Smooth muscle cell (in vitro differentiated cells): ENCODE results near the gene LTBP4. TPM values are rescaled to one million over a fixed set of nuclear protein-coding genes. Genes with fewer than 3 reads are reported as not detected.

Experiments used
- DNase-seq: peaks from one replicate; lab custom pipeline; 2025; ENCODE audit not compliant: unreplicated experiment; lab: John Stamatoyannopoulos, UW
- H2AFZ ChIP-seq: fragments of 200-600 bp; sonication (generic); 2 replicates; pipeline ENCODE4 v1.6.0; 2016; ENCODE audit warnings: antibody characterized with exemption, low read depth, mild to moderate bottlenecking
- H3F3A ChIP-seq: fragments of 200-600 bp; sonication (generic); 2 replicates; pipeline ENCODE4 v1.6.0; 2017; ENCODE audit warnings: antibody characterized with exemption, low read depth
- H3K27ac ChIP-seq: fragments of 200-600 bp; sonication (generic); 2 replicates; pipeline ENCODE4 v1.5.1; 2016; ENCODE audit warnings: low read depth, mild to moderate bottlenecking
- H3K27me3 ChIP-seq: fragments of 200-600 bp; sonication (generic); 2 replicates; pipeline ENCODE4 v1.6.1; 2016; ENCODE audit warnings: low read depth, mild to moderate bottlenecking
- H3K36me3 ChIP-seq: fragments of 200-600 bp; sonication (generic); 2 replicates; pipeline ENCODE4 v1.5.1; 2016; ENCODE audit warnings: low read depth
- H3K4me1 ChIP-seq: fragments of 200-600 bp; sonication (generic); 2 replicates; pipeline ENCODE4 v1.5.1; 2016; ENCODE audit warnings: low read depth
- H3K4me2 ChIP-seq: fragments of 200-600 bp; sonication (generic); 2 replicates; pipeline ENCODE4 v1.6.0; 2016; ENCODE audit warnings: mild to moderate bottlenecking
- H3K4me3 ChIP-seq: fragments of 200-600 bp; sonication (generic); 2 replicates; pipeline ENCODE4 v1.5.1; 2016; ENCODE audit warnings: mild to moderate bottlenecking
- H3K79me2 ChIP-seq: fragments of 200-600 bp; sonication (generic); 2 replicates; pipeline ENCODE4 v1.6.0; 2016; ENCODE audit warnings: low read depth, mild to moderate bottlenecking
- H3K9ac ChIP-seq: fragments of 200-600 bp; sonication (generic); 2 replicates; pipeline ENCODE4 v1.6.0; 2016; ENCODE audit warnings: low read depth
- H3K9me3 ChIP-seq: fragments of 200-600 bp; sonication (generic); replicated peaks from 2 replicates; pipeline ENCODE4 v1.5.1; 2016; ENCODE audit warnings: low read depth
- H4K20me1 ChIP-seq: fragments of 200-600 bp; sonication (generic); 2 replicates; pipeline ENCODE4 v1.6.0; 2016; ENCODE audit warnings: low read depth
- CTCF ChIP-seq: fragments of 200-600 bp; sonication (generic); IDR thresholded peaks from 2 replicates; pipeline ENCODE4 v1.5.1; 2017; ENCODE audit warnings: borderline replicate concordance, mild to moderate bottlenecking, antibody characterized with exemption; ENCODE audit not compliant: insufficient read depth, poor library complexity, severe bottlenecking
- WGBS: methylation state at CpG from one replicate; pipeline ENCODE4 v1.1.7; 2016; ENCODE audit warnings: low lambda C conversion rate; 5-methylcytosine and 5-hydroxymethylcytosine counted together
- polyA plus RNA-seq: library from polyadenylated mRNA; unstranded; fragments of >200 nt; fragmentation: Nextera tagmentation; extraction: Ambion mirVana; gene quantifications from 2 replicates; pipeline ENCODE4 v1.2.1, GENCODE V29; 2016
- total RNA-seq: library from RNA; depleted of rRNA; stranded (reverse); fragments of >200 nt; gene quantifications from 2 replicates; pipeline ENCODE4 v1.2.3, GENCODE V29; 2014

Gene LTBP4
- total and polyA plus RNA-seq, 2 experiments from 2014 or later, result 38.5 to 188 TPM

- DNase-seq, result no peak
- H3K9ac ChIP-seq, result no peak overlapping the region
- peaks cover 20% of the 10 kb centered on the region for H3F3A ChIP-seq
- TF ChIP-seq CTCF, result no peak
- H3K36me3 ChIP-seq, result no peaks in the 10 kb centered on the region
- 92% methylated on average over 4 of the region's 4 CpGs for WGBS
- no peaks in the 10 kb centered on the region for H4K20me1 ChIP-seq
- H3K79me2 ChIP-seq, result no peaks in the 10 kb centered on the region
- no peak overlapping the region for H2AFZ ChIP-seq
- H3K27me3 ChIP-seq, result no peaks in the 10 kb centered on the region
- no peak overlapping the region for H3K27ac ChIP-seq
- peak overlapping the region; percentile 81 for H3K4me2 ChIP-seq
- H3K4me3 ChIP-seq, result peak overlapping the region; percentile 46
- peaks cover 25% of the 10 kb centered on the region for H3K4me1 ChIP-seq
- no peaks in the 10 kb centered on the region for H3K9me3 ChIP-seq
Observed at GRCh38 chr19:40608957-40609356, 7.8 kb downstream of the LTBP4 start.

DNA sequence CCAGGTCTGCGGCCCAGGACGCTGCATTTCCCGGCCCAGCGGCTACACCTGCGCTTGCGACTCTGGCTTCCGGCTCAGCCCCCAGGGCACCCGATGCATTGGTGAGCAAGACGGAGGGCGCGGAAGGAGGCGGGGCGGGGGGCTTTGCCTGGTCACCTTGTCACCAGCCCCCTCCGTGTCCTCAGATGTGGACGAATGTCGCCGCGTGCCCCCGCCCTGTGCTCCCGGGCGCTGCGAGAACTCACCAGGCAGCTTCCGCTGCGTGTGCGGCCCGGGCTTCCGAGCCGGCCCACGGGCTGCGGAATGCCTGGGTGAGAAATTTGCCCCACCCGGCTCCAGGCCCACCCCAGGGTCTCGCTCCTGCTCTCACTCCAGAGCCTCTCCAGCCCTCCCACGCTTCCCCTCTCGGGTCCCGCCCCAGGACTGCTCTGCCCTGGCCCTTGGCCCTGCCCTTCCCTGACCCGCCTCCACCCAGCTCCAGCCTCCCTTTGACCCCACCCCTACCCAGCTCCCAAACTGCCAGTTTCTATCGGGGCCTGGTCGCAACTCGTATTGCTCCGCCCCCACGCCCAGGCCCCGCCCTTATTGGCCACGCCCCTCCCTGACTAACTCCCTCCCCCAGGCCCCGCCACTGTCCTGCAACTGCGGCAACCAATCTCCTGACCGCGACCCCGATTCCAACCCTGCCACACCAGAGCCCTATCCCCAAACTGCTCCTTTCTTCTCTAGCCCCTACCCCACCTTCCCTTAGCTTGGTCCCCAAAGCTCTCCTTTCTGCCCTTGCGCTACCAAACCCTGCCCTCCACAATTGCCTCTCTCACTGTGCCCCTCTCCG lies 8.6 kb downstream of the LTBP4 start:
- Histone ChIP-seq H3F3A (peaks cover 13% of the 10 kb centered on the region), H3K36me3 (no peaks in the 10 kb centered on the region), H3K4me1 (peaks cover 25% of the 10 kb centered on the region), H4K20me1 (no peaks in the 10 kb centered on the region), H3K27me3 (no peaks in the 10 kb centered on the region), H3K9me3 (no peaks in the 10 kb centered on the region), H3K4me3 (peak overlapping the region; percentile 46), H3K27ac (no peak overlapping the region), H3K79me2 (no peaks in the 10 kb centered on the region), H3K4me2 (peak overlapping the region; percentile 81), H2AFZ (no peak overlapping the region), H3K9ac (no peak overlapping the region)
- WGBS, result 3% methylated on average over 37 of the region's 50 CpGs
- DNase-seq, result peak; percentile 79
- no peak for TF ChIP-seq CTCF

DNA sequence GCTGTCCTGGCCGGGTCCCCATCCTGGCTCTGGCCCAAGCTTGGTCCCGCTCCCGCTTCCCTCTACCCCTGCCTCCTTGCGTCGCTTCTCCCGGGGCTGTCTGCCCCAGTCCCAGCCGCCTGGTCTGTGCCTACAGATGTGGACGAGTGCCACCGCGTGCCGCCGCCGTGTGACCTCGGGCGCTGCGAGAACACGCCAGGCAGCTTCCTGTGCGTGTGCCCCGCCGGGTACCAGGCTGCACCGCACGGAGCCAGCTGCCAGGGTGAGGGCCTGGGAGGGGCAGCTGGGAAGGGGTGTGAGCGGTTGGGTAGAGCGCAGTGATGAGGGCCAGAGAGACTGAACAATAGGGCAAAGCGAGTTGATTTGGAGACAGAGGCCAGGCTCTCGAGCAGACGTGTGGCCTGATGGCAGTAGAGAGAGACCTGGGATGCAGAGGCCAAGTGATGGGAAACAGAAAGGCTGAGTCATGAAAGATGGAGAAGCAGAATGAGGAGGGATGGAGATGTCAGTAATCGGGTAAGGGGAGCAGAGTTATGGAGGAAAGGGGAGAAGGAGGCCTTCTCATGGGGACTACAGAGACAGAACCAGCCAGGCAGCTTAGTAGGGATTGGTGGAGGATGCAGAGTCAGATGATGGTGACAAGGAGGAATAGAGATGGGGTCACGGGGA lies 9.4 kb downstream of the LTBP4 start:
- no peaks in the 10 kb centered on the region for H3K79me2 ChIP-seq
- WGBS, result 53% methylated on average over 29 of the region's 29 CpGs
- H3F3A ChIP-seq, result peaks cover 8% of the 10 kb centered on the region
- H3K4me3 ChIP-seq, result peak overlapping the region; percentile 8
- peak overlapping the region; percentile 81 for H3K4me2 ChIP-seq
- H3K9me3 ChIP-seq, result no peaks in the 10 kb centered on the region
- H3K27me3 ChIP-seq, result no peaks in the 10 kb centered on the region
- no peaks in the 10 kb centered on the region for H3K36me3 ChIP-seq
- no peak for DNase-seq
- peaks cover 3% of the 10 kb centered on the region for H4K20me1 ChIP-seq
- H3K4me1 ChIP-seq, result peaks cover 18% of the 10 kb centered on the region
- H3K27ac ChIP-seq, result no peak overlapping the region
- H2AFZ ChIP-seq, result no peak overlapping the region
- no peak overlapping the region for H3K9ac ChIP-seq
- TF ChIP-seq CTCF, result no peak
